ENCODE measurements around the gene FXYD4. TPM values are rescaled to one million over a fixed set of nuclear protein-coding genes. Genes with fewer than 3 reads are reported as not detected.

FXYD4 gene
- total RNA-seq, 1 donor from 2014 or later: 1.1 TPM

- H3K9me3 ChIP-seq: no peaks in the 10 kb centered on the region
- no peak for TF ChIP-seq CTCF (IDR thresholded peaks at IDR 0.05)
- H3K4me3 ChIP-seq: no peak overlapping the region
- no peak overlapping the region for H3K27ac ChIP-seq
- H3K36me3 ChIP-seq: peaks cover 58% of the 10 kb centered on the region
- intact Hi-C loops (cut with DNase I): no loop called here
- peaks cover 55% of the 10 kb centered on the region for H3K4me1 ChIP-seq
- H3K27me3 ChIP-seq: no peaks in the 10 kb centered on the region
- no peak for DNase-seq
- no peak for ATAC-seq
These were observed 23.4 kb downstream of the FXYD4 start for GRCh38 chr10:43394868-43395267.

GRCh38 chr10:43395571-43396060, 24.2 kb downstream of the FXYD4 start:
- Histone ChIP-seq H3K4me3 (peak overlapping the region; percentile 76), H3K27me3 (no peaks in the 10 kb centered on the region), H3K27ac (peak overlapping the region; percentile 98), H3K36me3 (peaks cover 52% of the 10 kb centered on the region), H3K9me3 (no peaks in the 10 kb centered on the region), H3K4me1 (peaks cover 60% of the 10 kb centered on the region)
- no peak for TF ChIP-seq CTCF (IDR thresholded peaks at IDR 0.05)
- ATAC-seq (no peak), DNase-seq (no peak)
- intact Hi-C loops (cut with DNase I): no loop called here

- Histone ChIP-seq H3K4me1 (peaks cover 62% of the 10 kb centered on the region), H3K9me3 (no peaks in the 10 kb centered on the region), H3K4me3 (peak overlapping the region; percentile 76), H3K27ac (peak overlapping the region; percentile 98), H3K27me3 (no peaks in the 10 kb centered on the region), H3K36me3 (peaks cover 45% of the 10 kb centered on the region)
- DNase-seq (peak; percentile 93), ATAC-seq (peak; percentile 93)
- intact Hi-C loops (cut with DNase I): no loop called here
- TF ChIP-seq CTCF (IDR thresholded peaks at IDR 0.05): no peak
These were observed 24.9 kb downstream of the FXYD4 start for GRCh38 chr10:43396061-43396927.

- H3K4me3 ChIP-seq: peak overlapping the region; percentile 76
- H3K36me3 ChIP-seq: peaks cover 37% of the 10 kb centered on the region
- TF ChIP-seq CTCF (IDR thresholded peaks at IDR 0.05): no peak
- H3K27ac ChIP-seq: peak overlapping the region; percentile 98
- H3K9me3 ChIP-seq: no peaks in the 10 kb centered on the region
- intact Hi-C loops (cut with DNase I): no loop called here
- no peaks in the 10 kb centered on the region for H3K27me3 ChIP-seq
- peaks cover 68% of the 10 kb centered on the region for H3K4me1 ChIP-seq
- peak; percentile 96 for DNase-seq
- peak; percentile 93 for ATAC-seq
These were observed 25.6 kb downstream of the FXYD4 start for GRCh38 chr10:43396928-43397624.

- no peak for TF ChIP-seq CTCF (IDR thresholded peaks at IDR 0.05)
- Histone ChIP-seq H3K36me3 (peaks cover 33% of the 10 kb centered on the region), H3K9me3 (no peaks in the 10 kb centered on the region), H3K27ac (peak overlapping the region; percentile 98), H3K4me3 (no peak overlapping the region), H3K27me3 (no peaks in the 10 kb centered on the region), H3K4me1 (peaks cover 79% of the 10 kb centered on the region)
- ATAC-seq: no peak
- DNase-seq: peak; percentile 8
- intact Hi-C loops (cut with DNase I): no loop called here
These were observed 27.5 kb downstream of the FXYD4 start for GRCh38 chr10:43398939-43399319.

Data from upper lobe of right lung (tissue), 1 donor.